Left hindlimb (tissue), 1 donor: Measurements from ENCODE around the gene RAB40C.

Experiments used
- DNase-seq: peaks from one replicate; pipeline ENCODE4 v3.0.0-alpha.2; 2018

RAB40C gene

DNA sequence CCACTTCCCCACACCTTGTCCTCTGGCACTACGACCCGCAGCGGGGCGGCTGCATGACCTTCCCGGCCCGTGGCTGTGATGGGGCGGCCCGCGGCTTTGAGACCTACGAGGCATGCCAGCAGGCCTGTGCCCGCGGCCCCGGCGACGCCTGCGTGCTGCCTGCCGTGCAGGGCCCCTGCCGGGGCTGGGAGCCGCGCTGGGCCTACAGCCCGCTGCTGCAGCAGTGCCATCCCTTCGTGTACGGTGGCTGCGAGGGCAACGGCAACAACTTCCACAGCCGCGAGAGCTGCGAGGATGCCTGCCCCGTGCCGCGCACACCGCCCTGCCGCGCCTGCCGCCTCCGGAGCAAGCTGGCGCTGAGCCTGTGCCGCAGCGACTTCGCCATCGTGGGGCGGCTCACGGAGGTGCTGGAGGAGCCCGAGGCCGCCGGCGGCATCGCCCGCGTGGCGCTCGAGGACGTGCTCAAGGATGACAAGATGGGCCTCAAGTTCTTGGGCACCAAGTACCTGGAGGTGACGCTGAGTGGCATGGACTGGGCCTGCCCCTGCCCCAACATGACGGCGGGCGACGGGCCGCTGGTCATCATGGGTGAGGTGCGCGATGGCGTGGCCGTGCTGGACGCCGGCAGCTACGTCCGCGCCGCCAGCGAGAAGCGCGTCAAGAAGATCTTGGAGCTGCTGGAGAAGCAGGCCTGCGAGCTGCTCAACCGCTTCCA, 43.6 kb downstream of the RAB40C start:
- no peak for DNase-seq

DNA sequence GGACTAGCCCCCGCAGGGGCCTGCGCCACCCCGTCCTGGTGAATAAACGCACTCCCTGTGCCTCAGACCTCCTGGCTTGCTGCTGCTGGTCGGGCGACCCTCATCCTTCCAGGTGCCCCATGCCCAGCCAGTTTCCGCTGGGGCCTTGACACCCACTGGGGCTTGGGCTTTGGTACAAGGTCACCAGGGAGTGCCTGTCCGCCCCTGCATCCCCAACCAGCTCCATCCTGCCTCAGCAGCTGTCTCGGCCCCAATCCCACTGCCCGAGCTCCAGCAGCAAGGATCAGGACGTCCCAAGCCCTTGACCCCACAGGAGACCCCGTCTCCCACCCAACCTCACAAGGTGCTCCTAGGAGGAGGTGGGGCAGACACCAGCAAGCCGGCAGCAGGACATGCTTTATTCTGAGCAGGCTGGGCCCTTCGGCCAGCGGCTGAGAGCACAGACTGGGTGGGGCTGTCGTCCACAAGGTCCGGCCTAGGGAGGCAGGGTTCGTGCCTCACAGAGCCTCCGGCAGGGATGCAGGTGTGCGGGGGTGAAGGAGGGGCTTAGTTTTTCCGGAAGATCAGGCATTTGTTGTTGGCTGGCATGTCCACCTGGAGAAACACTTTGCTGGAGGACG, 44.3 kb downstream of the RAB40C start:
- DNase-seq = no peak

- no peak for DNase-seq
Observed at GRCh38 chr16:634996-635395, 45.1 kb downstream of the RAB40C start.

DNA sequence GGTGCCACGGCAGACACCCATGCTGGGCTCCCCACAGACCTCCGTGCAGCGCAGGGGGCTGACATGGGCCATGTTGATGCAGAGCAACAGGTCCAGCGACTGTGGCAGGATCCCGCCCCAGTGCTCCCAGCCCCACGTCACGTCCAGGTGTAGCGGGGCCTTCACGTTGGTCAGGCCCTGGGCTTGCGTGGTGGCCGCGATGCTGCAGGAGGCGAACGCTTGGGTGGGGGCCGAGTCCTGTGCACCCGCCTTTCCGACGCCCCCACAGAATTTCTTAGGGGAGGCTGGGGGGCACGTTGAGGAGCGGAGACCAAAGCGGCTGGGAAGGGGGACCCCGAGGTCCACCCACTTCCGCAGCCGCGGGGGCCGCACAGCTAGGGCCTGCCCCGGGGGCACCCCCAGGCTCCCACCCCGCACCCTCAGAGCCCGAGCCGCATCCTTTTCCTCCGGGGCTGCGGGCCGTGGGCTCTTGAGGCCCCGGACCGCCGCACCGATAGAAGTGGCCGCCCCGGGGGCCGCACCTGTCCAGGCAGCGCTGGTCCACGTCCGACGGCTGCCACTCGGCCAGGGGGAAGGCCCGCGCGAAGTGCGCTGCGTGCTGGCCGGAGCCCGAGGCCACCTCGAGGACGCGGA, 45.8 kb downstream of the RAB40C start:
- no peak for DNase-seq

DNA sequence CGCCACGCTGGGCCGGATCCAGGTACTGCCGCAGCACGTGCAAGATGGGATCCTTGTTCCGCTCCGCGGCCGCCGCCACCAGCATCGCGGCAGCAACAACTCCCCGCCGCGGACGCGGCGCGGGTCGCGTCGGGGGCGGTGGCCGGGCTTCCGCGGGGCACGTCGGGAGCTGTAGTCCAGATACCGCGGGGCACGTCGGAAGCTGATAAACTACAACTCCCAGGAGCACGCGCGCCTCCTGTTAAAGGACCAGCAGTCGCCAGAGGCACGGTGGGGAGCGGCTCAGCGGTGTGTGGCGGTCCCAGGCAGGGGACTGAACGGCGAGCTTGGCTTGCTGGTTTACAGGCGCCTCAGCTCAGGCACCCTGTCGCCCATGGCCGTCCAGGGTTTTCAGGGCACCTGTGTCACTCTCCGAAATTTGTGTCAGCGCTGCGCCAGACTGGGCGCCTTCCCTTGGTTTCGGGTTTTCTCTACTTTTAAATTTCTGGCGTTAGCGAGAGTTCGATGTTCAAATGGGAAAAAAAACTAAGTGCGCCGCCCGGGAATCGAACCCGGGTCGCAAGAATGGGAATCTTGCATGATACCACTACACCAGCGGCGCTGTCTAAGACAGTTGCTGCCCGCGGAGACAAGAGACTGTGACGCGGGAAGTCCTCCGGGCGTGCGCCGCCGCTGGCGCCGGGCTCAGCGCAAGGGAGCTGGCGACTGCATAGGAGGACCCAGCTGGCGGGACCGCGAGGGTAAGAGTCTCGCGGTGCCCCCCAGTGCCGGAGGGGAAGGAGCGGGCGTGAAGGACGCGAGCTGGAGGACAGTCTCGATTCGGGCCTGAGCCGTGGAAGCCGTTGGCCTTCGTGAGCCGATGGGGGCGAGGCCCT, 46.6 kb downstream of the RAB40C start, which contains the start of gene METTL26:
Gene METTL26, minus strand, starts transcription at position 100 of the 875 bp plus-strand sequence. Its CDS starts 15 bp downstream, at position 85.
- DNase-seq = peak; percentile 95

DNA sequence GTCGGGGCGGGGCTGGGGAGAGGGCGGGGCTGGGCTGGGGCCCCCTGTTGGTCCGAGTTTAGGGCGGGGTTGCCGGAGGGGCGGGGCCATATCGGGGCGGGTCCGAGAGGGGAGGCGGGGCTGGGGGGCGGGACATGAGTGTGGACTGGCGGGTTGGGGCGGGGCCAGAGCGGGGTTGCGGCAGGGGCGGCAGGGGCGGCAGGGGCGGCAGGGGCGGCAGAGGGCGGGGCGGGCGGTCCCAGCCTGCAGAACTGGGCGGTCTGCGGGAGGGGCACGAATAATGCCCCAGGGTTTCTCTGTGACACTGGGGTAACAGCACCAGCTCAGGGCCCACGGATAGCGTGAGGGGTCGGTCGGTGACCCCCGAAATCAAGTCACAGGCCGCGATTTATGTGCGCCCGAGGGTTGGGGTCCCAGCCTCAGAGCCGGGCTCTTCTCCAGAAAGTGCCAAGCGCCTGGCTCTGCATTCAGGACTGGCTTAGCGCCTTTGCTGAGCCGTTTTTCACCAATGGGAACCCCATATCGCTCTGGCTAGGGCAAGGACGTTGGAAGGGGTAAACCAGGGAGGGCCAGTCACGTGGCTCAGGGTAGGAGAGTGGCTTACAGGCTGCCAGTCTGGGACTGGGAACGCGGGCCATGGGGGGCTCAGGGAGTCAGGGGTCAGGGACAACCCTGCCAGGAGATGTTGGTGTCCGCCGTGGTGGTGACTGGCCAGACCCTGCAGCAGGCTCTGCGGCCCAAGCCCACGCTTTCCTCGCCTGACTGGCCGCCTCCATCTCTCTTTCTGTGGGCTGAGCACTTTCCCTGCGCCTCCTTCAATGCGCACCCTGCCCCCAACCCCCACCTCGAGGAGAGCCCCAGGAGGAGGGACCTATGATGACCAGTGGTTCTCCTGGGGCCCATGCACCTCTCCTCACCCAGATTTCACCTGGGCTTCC, 47.5 kb downstream of the RAB40C start:
- peak; percentile 95 for DNase-seq

DNA sequence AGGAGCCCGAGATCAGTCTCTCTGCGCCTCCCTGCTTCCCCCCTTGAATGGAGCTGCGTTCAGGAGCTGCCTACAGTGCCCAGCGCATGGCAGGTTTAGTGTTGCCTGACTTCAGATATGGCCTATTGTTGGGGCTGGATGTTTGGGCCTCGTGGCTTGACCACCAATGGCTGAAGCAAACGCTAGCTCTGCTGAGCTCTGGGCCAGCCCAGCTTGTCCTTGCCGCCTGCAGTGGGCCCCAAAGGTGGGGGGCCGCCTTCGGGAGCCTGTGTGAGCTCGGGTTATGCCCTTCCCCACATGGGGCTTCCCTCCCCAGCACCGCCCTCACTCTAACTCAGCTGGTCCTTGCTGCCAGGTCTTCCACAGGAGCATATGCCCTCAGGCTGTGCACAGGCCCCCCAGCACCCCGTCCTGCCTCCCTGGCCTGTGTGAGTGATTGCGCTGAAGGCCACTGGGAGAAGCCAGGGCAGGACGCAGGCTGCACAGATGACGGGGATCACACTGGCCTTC, 48.2 kb downstream of the RAB40C start:
- DNase-seq = no peak

DNA sequence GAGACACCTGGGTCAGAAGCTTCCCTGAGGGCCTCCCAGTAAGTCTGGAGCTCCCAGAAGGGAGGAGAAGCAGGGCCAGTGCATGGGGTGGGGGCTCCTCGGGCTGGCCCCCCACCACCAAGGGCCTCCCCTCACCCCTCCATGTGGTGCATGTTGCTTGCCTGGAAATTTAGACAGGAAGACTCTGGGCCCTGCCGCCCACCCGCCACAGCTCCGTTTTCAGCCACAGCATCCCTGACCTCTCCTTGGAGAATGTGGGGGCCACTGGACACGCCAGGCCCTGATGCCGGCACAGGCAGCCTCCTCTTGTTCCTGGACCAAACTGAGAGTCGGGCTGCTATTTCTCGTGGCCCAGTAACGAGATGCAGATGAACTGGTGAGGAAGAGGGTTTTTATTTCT, 49.0 kb downstream of the RAB40C start:
- no peak for DNase-seq

DNA sequence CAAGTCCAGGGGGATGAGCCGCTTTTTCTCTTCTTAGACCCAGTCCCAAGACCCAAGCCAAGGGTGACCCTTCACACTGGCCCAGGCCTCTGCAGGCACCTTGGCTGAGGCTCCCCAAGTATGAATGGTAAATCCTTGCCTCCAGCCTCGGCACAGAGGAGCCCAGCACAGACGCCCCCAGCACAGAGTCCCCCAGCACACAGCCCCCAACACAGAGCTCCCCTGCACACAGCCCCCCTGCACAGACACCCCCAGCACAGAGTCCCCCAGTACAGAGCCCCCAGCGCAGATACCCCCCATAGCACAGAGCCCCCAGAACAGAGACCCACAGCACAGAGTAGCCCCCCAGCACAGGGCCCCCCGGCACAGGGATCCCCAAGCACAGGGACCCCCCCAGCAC, 50.7 kb downstream of the RAB40C start:
- DNase-seq = no peak

DNA sequence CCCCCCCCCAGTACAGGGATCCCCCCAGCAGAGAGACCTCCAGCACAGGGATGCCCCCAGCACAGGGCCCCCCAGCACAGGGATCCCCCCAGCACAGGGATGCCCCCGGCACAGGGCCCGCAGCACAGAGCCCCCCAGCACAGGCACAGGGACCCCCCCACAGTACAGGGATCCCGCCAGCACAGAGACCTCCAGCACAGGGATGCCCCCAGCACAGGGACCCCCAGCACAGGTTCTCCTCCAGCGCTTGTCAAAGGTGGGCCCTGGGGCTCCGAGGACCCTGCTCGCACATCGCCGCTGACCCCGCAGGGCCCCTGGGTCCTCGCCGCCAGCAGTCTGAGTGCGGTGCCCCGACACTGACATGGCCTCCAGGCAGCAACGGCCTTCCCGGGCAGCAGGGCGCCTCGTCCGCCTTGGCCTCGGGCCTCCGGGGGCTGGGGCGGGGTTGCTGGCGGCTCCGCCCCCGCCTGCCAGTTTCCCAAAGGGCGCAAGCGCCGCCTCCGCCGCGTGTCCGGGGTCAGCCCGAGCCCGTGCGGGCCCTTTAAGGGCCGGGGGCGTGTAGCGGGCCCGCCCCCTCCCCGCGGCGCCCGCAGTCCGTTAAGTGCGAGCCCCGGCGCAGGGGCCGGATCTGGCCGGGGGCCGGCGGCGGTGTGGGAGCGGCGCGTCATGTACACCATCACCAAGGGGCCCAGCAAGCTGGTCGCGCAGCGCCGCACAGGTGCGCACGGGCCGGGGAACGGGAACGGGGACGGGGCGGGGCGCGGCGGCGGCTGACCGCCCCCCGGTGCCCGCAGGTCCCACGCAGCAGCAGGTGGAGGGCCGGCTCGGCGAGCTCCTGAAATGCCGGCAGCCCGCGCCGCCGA, 51.7 kb downstream of the RAB40C start, which contains the start of gene MCRIP2:
Gene MCRIP2, plus strand, starts transcription at position 503 of the 863 bp plus-strand sequence. Its CDS starts 164 bp downstream, at position 667.
- DNase-seq = peak; percentile 76

DNA sequence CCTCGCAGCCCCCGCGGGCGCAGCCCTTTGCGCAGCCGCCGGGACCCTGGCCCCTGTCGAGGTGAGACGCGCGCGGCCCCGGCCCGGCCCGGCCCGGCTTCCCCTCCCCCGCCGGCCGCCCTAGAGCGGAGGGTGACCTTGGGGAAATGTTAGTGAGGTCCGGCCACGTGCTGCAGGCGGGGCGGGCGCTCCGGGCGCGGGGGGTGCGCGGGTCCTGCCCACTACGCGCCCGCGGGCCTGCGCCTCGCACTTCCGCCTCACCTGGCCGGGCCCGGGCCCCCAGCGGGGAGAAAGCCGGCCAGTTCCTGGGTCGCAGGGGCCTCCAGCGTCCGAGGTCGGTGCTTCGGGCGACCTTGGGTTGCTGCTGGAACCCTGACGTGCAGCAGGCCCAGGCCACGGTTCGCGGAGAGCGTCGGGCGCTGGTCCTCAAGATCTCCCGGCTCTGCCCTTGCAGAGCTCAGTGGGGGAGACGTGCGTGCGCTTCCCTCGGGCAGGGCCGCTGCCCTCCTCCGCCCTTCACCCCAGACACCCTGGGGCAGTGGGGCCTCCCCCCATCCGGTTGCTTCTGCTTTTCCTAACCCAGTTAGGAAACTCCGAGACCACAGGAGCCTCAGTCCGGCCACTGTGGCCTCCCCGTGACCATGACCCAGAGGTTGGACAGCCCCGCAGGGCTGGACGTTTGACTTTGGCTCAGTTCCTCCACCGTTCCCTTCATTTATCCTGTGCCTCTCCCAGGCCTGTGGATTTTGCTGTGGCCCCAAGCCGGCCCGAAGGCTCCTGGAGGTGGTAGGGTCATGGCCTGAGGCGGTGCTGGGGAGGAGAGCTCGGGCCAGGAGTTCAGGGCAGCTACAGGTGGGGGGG, 52.6 kb downstream of the RAB40C start:
- no peak for DNase-seq

DNA sequence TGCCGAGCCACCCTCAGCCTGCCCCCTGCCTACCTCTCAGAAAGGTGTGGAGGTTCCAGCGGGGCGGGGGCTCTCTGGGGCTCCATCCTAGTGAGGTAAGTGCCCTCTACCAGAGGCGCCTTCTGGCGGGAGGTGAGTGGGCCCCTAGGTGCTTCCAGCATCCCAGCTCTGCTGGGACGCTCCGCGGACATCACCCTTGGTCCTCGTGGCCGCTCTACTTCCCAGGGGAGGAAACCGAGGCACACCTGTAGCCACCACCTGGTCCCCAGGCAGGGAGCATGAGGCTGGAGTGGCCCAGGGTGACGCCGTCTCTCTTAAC, 53.1 kb downstream of the RAB40C start:
- no peak for DNase-seq

- no peak for DNase-seq
Observed at GRCh38 chr16:644556-644955, 54.7 kb downstream of the RAB40C start.

GRCh38 chr16:645852-646678, 56.2 kb downstream of the RAB40C start:
- no peak for DNase-seq

GRCh38 chr16:646679-647172, 56.9 kb downstream of the RAB40C start:
- DNase-seq = no peak

GRCh38 chr16:647173-647902, 57.5 kb downstream of the RAB40C start:
- DNase-seq = no peak

- no peak for DNase-seq
Observed at GRCh38 chr16:648071-648780, 58.4 kb downstream of the RAB40C start.
